DOHH2 (cell line): ENCODE measurements around the gene CORO6.

Experiments used
- H3F3A ChIP-seq: fragments of 200-600 bp; sonication (generic), shearing (Covaris generic); 2 replicates; pipeline ENCODE4 v1.6.0; 2016; ENCODE audit warnings: antibody characterized with exemption, mild to moderate bottlenecking; ENCODE audit not compliant: control insufficient read depth, insufficient read depth
- H3K27ac ChIP-seq: fragments of 200-600 bp; sonication (generic); 2 replicates; pipeline ENCODE4 v1.5.1; 2014; ENCODE audit warnings: low read depth, mild to moderate bottlenecking, low read length, moderate library complexity
- H3K27me3 ChIP-seq: fragments of 200-600 bp; sonication (generic); 2 replicates; pipeline ENCODE4 v1.6.1; 2014; ENCODE audit warnings: mild to moderate bottlenecking, low read length, mixed read lengths; ENCODE audit not compliant: control insufficient read depth
- H3K36me3 ChIP-seq: fragments of 200-600 bp; sonication (generic); 2 replicates; pipeline ENCODE4 v1.6.1; 2014; ENCODE audit warnings: mild to moderate bottlenecking, low read length, moderate library complexity, mixed read lengths; ENCODE audit not compliant: control insufficient read depth
- H3K4me1 ChIP-seq: fragments of 200-600 bp; sonication (generic); 2 replicates; pipeline ENCODE4 v1.6.1; 2014; ENCODE audit warnings: mild to moderate bottlenecking, low read length, mixed read lengths; ENCODE audit not compliant: control insufficient read depth
- H3K4me2 ChIP-seq: fragments of 200-600 bp; sonication (generic); 2 replicates; pipeline ENCODE4 v1.6.0; 2014; ENCODE audit warnings: mild to moderate bottlenecking, low read length, moderate library complexity
- H3K4me3 ChIP-seq: fragments of 200-600 bp; sonication (generic); 2 replicates; pipeline ENCODE4 v1.5.1; 2014; ENCODE audit warnings: mild to moderate bottlenecking, low read length, mixed read lengths
- H3K79me2 ChIP-seq: fragments of 200-600 bp; sonication (generic); 2 replicates; pipeline ENCODE4 v1.6.1; 2014; ENCODE audit warnings: mild to moderate bottlenecking, low read length, mixed read lengths; ENCODE audit not compliant: control insufficient read depth
- H3K9me2 ChIP-seq: fragments of 200-600 bp; sonication (generic); replicated peaks from 2 replicates; pipeline ENCODE4 v1.6.1; 2014; ENCODE audit warnings: mild to moderate bottlenecking, low read length, mixed read lengths; ENCODE audit not compliant: control insufficient read depth
- H3K9me3 ChIP-seq: fragments of 200-600 bp; sonication (generic); 2 replicates; pipeline ENCODE4 v1.6.1; 2014; ENCODE audit warnings: antibody characterized with exemption, low read length, mixed read lengths; ENCODE audit not compliant: control insufficient read depth, insufficient read depth
- H4K20me1 ChIP-seq: fragments of 200-600 bp; sonication (generic); 2 replicates; pipeline ENCODE4 v1.6.0; 2014; ENCODE audit warnings: low read depth, mild to moderate bottlenecking, antibody characterized with exemption, low read length, moderate library complexity; ENCODE audit not compliant: control insufficient read depth, insufficient read depth
- EZH2phosphoT487 ChIP-seq: fragments of 200-600 bp; sonication (generic); IDR thresholded peaks from 2 replicates; pipeline ENCODE4 v1.6.1; 2017; ENCODE audit warnings: borderline replicate concordance, mild to moderate bottlenecking, antibody characterized with exemption, low read length, moderate library complexity, mixed read lengths
- TF ChIP-seq, protein P1 (sequence below): fragments of 200-600 bp; sonication (generic); IDR thresholded peaks from one replicate; pipeline ENCODE4 v1.5.1; 2014; ENCODE audit warnings: antibody characterized with exemption, mild to moderate bottlenecking, low read depth, low read length; ENCODE audit not compliant: poor library complexity, severe bottlenecking

Gene CORO6

DNA sequence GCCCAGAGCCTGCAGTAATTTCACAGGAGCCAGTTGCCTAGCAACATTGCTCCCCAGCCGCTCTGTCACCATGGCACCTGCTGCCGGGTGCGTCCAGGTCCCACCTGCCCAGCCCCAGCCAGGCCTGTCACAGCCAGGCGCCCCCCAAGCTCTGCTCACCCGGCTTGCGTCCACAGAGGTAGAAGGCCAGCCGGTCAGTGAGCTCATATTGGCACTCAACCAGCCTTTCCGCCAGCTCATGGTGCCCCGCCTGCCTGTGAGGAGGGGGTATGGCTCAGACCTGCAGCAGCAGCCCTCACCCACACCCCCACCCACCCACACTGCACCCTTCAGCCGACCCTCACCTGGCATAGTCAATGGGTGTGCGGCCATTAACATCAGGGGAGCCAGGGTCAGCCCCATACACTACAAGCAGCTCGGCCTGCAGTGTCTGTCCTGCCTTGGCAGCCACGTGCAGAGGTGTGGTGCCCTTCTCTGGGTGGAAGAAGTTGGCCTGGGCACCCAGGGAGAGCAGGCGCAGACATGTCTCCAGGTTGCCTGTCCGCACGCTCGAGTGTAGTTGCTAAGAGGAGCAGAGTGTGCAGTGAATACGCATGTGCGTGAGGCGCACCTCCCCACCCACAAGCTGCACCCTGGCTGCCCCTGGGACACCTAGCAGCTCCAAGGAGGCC lies 41.0 kb downstream of the CORO6 start:
- Histone ChIP-seq H3K36me3 (peaks cover 66% of the 10 kb centered on the region), H4K20me1 (peaks cover 11% of the 10 kb centered on the region), H3K9me3 (no peaks in the 10 kb centered on the region), H3K27me3 (no peaks in the 10 kb centered on the region), H3K4me2 (no peak overlapping the region), H3K4me1 (peaks cover 41% of the 10 kb centered on the region), H3K9me2 (no peaks in the 10 kb centered on the region), H3F3A (no peaks in the 10 kb centered on the region), H3K27ac (no peak overlapping the region), H3K4me3 (no peak overlapping the region), H3K79me2 (peaks cover 42% of the 10 kb centered on the region)
- TF ChIP-seq, protein P1, sequence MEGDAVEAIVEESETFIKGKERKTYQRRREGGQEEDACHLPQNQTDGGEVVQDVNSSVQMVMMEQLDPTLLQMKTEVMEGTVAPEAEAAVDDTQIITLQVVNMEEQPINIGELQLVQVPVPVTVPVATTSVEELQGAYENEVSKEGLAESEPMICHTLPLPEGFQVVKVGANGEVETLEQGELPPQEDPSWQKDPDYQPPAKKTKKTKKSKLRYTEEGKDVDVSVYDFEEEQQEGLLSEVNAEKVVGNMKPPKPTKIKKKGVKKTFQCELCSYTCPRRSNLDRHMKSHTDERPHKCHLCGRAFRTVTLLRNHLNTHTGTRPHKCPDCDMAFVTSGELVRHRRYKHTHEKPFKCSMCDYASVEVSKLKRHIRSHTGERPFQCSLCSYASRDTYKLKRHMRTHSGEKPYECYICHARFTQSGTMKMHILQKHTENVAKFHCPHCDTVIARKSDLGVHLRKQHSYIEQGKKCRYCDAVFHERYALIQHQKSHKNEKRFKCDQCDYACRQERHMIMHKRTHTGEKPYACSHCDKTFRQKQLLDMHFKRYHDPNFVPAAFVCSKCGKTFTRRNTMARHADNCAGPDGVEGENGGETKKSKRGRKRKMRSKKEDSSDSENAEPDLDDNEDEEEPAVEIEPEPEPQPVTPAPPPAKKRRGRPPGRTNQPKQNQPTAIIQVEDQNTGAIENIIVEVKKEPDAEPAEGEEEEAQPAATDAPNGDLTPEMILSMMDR = no peak
- no peak for TF ChIP-seq EZH2phosphoT487

DNA sequence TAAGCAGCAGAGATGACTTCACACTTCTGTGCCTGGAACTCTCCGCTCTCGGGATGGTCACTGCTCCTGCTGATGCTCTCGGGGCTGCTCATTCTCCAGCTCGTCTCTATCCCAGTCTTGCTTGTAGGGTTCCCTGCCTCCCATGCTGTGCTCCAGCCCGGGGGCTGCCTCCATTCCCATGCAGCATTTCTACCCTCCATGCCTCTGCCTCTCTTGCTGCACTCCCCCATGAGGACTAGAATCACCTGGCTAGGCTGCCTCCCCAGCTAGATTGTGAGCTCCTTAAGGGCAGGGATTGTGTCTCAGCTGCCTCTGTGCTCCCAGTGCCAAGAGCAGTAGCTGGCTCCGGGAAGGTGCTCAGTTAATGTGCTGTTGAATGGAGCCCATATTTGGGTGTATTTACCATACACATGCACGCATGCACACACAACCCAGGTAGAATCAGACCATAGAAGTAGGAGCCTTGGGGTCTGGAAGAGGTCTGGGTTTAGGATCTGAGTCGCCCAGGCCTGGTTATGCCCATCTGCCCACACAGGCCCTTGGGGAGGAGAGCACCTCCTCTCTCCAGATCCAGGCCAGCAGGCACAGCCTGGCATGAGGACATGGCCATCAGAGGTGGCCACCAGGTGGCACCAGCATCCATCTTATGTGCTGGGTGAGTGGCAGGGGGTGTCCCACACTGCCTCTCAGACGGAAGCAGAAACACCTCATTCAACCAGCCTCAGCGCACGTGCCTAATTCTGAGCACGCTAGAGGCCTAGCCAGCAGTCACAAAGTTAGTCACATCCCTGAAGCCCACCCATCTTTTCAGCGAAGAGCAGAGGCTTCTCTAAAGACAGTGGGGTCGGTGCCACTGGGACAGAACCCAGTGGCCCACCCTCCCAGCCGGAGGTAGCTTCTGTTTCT lies 42.6 kb downstream of the CORO6 start:
- Histone ChIP-seq H3K4me2 (no peak overlapping the region), H3F3A (no peaks in the 10 kb centered on the region), H3K4me3 (no peak overlapping the region), H3K79me2 (peaks cover 26% of the 10 kb centered on the region), H3K27me3 (no peaks in the 10 kb centered on the region), H3K36me3 (peaks cover 82% of the 10 kb centered on the region), H3K4me1 (peaks cover 30% of the 10 kb centered on the region), H3K27ac (no peak overlapping the region), H4K20me1 (peaks cover 7% of the 10 kb centered on the region), H3K9me3 (no peaks in the 10 kb centered on the region), H3K9me2 (no peaks in the 10 kb centered on the region)
- TF ChIP-seq EZH2phosphoT487 = no peak
- TF ChIP-seq, protein P1 = peak; percentile 95

GRCh38 chr17:29578626-29579485 lies 43.9 kb downstream of the CORO6 start:
- TF ChIP-seq, protein P1 = no peak
- TF ChIP-seq EZH2phosphoT487 = no peak
- Histone ChIP-seq H3K27ac (no peak overlapping the region), H3K36me3 (peaks cover 92% of the 10 kb centered on the region), H3K27me3 (no peaks in the 10 kb centered on the region), H3K4me1 (peaks cover 21% of the 10 kb centered on the region), H3K4me3 (no peak overlapping the region), H3K9me3 (no peaks in the 10 kb centered on the region), H3K79me2 (peaks cover 14% of the 10 kb centered on the region), H3F3A (no peaks in the 10 kb centered on the region), H4K20me1 (no peaks in the 10 kb centered on the region), H3K4me2 (no peak overlapping the region), H3K9me2 (no peaks in the 10 kb centered on the region)
